Transverse colon (tissue), 4 donors: Measurements from ENCODE around the gene MGMT.

Experiments
- CTCF ChIP-seq, 5 experiments: fragments of 200-600 bp in 3 of 5; fragments of 450-650 bp in 2 of 5; sonication (generic) in 3 of 5; IDR thresholded peaks; 1 replicate in 2 of 5; 2 replicates in 3 of 5; pipeline ENCODE4 v1.5.1; 2016 to 2017; ENCODE audit warnings: antibody characterized with exemption in 5 of 5, inconsistent platforms in 3 of 5, mild to moderate bottlenecking in 2 of 5, moderate library complexity in 1 of 5
- EP300 ChIP-seq: sonication (generic); formaldehyde crosslinking; IDR thresholded peaks from one replicate; pipeline ENCODE4 v1.6.1; 2017; ENCODE audit warnings: antibody characterized with exemption, low read depth
- POLR2A ChIP-seq: fragments of 450-650 bp; IDR thresholded peaks from one replicate; pipeline ENCODE4 v1.6.1; 2016; ENCODE audit warnings: antibody characterized with exemption, mild to moderate bottlenecking, moderate library complexity
- POLR2AphosphoS5 ChIP-seq, 3 donors: sonication (generic); formaldehyde crosslinking; IDR thresholded peaks; one replicate each; pipeline ENCODE4 v1.6.1; 2016; ENCODE audit warnings: antibody characterized with exemption in 3 of 3

GRCh38 chr10:129440247-129440646 lies 26.8 kb upstream of the MGMT start:
- TF ChIP-seq CTCF (IDR thresholded peaks at IDR 0.05): no peak
- no peak for TF ChIP-seq POLR2A
- TF ChIP-seq EP300: no peak
- TF ChIP-seq POLR2AphosphoS5 (IDR thresholded peaks at IDR 0.05): no peak
